GM18505 (cell line): ENCODE data around the gene ITGA2.
"Not testable (repeated sequence)": the region's sequence is repeated elsewhere in the genome, so short reads cannot be mapped to it uniquely, and the experiment has no call there.

Experiments used
- ATAC-seq: cut with Tn5 transposase; IDR thresholded peaks from one replicate; pipeline ENCODE4 v1.9.1; 2021; ENCODE audit not compliant: unreplicated experiment
- POLR2A ChIP-seq: IDR thresholded peaks from 4 replicates; pipeline ENCODE4 v1.6.1; 2011; ENCODE audit warnings: borderline replicate concordance; ENCODE audit not compliant: insufficient read depth, insufficient read length; ENCODE audit errors: extremely low read depth

ITGA2 gene

DNA sequence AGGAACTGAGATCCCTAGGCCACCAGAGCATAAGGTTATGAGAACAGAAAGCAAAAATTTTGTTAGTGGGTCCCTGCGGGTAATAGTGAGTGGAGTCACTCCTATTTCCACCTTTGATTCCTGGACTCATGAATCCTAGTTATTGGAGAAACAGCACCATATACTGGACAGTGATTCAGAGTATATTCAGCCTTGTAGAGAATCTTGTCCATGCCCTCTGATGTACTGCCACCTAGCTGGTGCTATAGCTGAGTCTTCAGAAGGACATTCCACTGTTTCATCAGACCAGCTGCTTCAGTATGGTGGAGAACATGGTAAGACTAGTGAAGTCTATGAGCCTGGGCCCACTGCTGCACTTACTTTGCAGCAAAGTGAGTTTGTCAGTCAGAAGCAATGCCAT is 25.0 kb upstream of the ITGA2 start:
- TF ChIP-seq POLR2A, result no peak
- ATAC-seq, result no peak

GRCh38 chr5:52976157-52976556 is 13.0 kb upstream of the ITGA2 start:
- ATAC-seq, result not testable (repeated sequence)

- TF ChIP-seq POLR2A, result no peak
- no peak for ATAC-seq
These were observed 11.8 kb upstream of the ITGA2 start for GRCh38 chr5:52977264-52977897.

DNA sequence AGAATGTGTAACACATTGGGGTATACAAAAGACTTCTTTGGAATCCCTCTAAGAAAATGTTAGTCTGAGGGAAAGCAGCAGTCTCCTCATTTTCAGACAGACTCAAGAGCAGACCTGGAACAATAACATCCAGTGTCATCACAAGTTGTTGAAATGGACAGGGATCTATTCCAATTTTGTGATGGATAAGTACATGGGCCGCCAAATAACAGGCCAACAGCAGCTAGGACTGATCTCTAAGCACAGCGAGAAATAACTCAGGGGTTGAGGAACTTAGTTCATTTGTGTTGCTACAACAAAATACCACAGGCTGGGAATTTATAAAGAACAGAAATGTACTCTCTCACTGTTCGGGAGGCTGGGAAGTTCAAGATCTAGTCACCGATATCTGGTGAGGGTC is 7.6 kb upstream of the ITGA2 start:
- no peak for TF ChIP-seq POLR2A
- no peak for ATAC-seq

- TF ChIP-seq POLR2A, result no peak
- ATAC-seq, result no peak
These were observed 5.2 kb upstream of the ITGA2 start for GRCh38 chr5:52983731-52984636.

DNA sequence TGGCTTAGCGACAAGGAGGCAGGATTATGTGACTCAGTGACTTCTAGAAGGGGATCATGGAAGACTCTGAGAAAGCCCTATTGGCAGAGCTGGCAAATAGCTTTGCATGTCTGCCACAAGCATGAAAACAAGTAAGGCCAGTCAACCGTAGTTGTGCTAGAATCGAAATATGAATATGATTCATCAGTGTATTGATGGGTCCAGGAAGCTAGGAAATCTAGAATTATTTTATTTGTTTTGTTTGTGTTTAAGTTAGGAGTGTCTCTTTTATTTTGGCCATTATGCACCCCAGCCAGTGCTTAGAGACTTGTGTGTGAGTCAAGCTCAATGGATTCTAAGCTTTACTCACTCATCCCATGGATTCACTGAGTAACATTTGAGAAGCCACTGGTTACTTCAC is 3.8 kb upstream of the ITGA2 start:
- no peak for TF ChIP-seq POLR2A
- ATAC-seq, result no peak

- TF ChIP-seq POLR2A, result no peak
- no peak for ATAC-seq
These were observed 1.3 kb upstream of the ITGA2 start for GRCh38 chr5:52987711-52988331.

- no peak for TF ChIP-seq POLR2A
- no peak for ATAC-seq
These were observed 672 bp upstream of the ITGA2 start for GRCh38 chr5:52988335-52989024.

DNA sequence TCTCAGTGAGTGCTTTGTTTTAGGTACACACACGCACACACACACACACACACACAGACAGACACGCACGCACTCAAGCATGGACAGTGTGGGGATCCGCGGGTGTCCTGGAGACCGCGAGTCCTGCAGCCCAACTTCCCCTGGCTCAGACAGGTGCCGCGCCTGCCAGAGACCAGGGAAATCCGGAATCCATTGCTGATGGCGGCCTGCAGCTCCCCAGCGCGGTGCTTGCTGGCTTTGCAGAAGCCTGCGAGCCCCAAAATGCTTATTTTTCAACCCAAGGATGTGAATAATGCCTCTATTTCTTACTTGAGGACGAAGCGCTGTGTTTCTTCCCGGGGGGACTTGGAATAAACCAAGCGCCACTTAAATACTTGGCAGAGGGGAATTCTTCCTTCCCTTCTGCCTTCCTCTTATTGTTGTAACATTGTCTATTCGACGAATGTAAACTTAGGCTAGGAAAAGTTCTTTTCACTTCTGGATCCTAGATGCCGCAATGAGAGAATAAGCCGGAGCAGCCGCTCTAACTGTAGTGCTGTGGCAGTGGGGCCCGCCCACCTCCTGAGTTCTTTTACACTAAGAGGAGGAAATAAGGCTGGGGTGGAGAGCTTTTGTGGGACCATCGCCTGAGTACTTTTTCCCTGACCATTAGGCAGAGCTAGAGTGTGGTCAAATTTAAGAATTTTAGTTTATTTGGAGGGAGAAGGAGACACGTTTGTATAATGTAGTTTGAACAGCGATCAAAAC is 802 bp downstream of the ITGA2 start:
- no peak for ATAC-seq
- no peak for TF ChIP-seq POLR2A

DNA sequence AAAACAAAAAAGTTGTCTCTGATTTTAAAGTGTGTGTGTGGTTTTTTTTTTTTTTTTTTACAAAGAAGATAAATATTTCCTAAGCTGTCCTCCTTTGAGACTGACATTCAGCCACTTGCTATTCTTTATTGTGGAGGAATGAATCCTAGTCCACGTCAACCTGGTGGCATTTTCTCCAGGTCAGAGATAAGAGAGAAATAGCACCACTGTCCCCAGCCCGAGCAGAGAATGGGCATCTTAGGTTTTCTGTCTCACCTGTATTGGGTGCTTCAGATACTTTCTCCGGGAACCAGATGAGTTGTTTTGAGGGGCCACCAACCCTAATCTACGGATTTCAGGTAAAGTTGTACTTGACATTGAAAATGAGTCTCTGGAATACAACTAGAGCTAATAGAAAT is 1.4 kb downstream of the ITGA2 start:
- TF ChIP-seq POLR2A, result no peak
- ATAC-seq, result no peak

GRCh38 chr5:52993367-52993766 is 4.2 kb downstream of the ITGA2 start:
- TF ChIP-seq POLR2A, result no peak

DNA sequence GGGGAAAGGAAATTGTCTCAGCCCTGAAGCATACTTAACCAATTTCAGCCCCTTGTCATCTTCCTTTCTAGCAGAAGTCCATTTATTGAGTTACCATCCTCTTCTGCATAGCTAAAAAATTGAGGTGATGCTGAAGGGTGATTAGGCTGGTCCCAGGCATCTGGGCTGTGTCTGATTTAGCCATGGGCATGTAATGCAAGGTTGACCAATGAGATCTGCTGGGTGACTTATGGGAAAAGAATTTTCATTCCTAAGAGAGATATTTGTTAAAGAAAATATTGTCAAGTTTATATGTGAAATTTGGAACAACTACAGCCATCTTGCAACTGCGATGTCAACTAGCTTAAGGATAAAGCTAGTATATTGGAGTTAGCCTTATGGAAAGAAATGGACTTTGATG is 5.1 kb downstream of the ITGA2 start:
- ATAC-seq, result no peak
- TF ChIP-seq POLR2A, result no peak

More at GRCh38 chr5:52993367-52993766, 4.2 kb downstream of the ITGA2 start:
- ATAC-seq, result no peak

DNA sequence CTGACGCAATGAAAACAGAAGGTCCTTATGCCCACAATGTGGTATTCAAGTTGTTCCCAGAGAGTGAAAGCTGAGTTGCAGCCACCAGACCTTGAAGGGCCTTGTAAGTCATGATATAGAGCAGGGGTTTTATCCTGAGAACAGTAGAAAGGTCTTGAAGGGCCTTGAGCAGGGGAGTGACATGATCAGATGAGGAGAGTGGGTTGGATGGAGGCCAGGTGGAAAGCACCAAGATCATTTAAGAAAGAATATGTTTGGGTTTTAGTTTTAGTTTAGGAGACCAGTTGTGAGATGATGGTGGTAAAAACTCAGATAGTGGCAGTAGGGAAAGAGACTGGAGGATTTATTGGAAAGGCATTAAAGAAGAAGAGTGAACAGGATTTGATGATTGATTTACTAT is 5.9 kb downstream of the ITGA2 start:
- TF ChIP-seq POLR2A, result no peak
- ATAC-seq, result no peak
